H9 (cell line): ENCODE measurements around the gene DCST1. TPM values are rescaled to one million over a fixed set of nuclear protein-coding genes. Genes with fewer than 3 reads are reported as not detected.

Experiments
- DNase-seq: peaks from one replicate; pipeline ENCODE4 v3.0.0-alpha.2; 2017
- H2AFZ ChIP-seq: one replicate; pipeline ENCODE4 v1.6.1; 2013; ENCODE audit warnings: mild to moderate bottlenecking, low read length, control low read depth, moderate library complexity
- H2AK5ac ChIP-seq: 2 replicates; pipeline ENCODE4 v1.6.1; 2013; ENCODE audit warnings: low read length, control low read depth, mixed read lengths; ENCODE audit not compliant: insufficient read length
- H2BK120ac ChIP-seq: one replicate; pipeline ENCODE4 v1.6.1; 2013; ENCODE audit warnings: low read depth, mild to moderate bottlenecking, low read length, control low read depth, inconsistent platforms; ENCODE audit not compliant: poor library complexity, severe bottlenecking
- H2BK12ac ChIP-seq: 2 replicates; pipeline ENCODE4 v1.6.1; 2013; ENCODE audit warnings: low read length, control low read depth, mixed read lengths, low read depth; ENCODE audit not compliant: insufficient read length
- H2BK15ac ChIP-seq: 2 replicates; pipeline ENCODE4 v1.6.1; 2013; ENCODE audit warnings: low read depth, low read length, control low read depth
- H2BK20ac ChIP-seq: one replicate; pipeline ENCODE4 v1.6.1; 2013; ENCODE audit warnings: low read depth, mild to moderate bottlenecking, low read length, control low read depth, inconsistent platforms; ENCODE audit not compliant: poor library complexity, severe bottlenecking
- H2BK5ac ChIP-seq: 2 replicates; pipeline ENCODE4 v1.6.1; 2013; ENCODE audit warnings: low read length, control low read depth, mixed read lengths; ENCODE audit not compliant: insufficient read length
- H3K14ac ChIP-seq: 2 replicates; pipeline ENCODE4 v1.6.1; 2013; ENCODE audit warnings: low read length, control low read depth; ENCODE audit not compliant: insufficient read depth
- H3K18ac ChIP-seq: 2 replicates; pipeline ENCODE4 v1.6.1; 2013; ENCODE audit warnings: low read depth, mild to moderate bottlenecking, mixed read lengths, low read length, control low read depth; ENCODE audit not compliant: insufficient read length
- H3K23ac ChIP-seq: 2 replicates; pipeline ENCODE4 v1.6.1; 2013; ENCODE audit warnings: low read length, control low read depth, mixed read lengths, low read depth; ENCODE audit not compliant: insufficient read length
- H3K23me2 ChIP-seq: 2 replicates; pipeline ENCODE4 v1.6.1; 2013; ENCODE audit warnings: low read depth, mild to moderate bottlenecking, mixed read lengths, low read length, control low read depth; ENCODE audit not compliant: insufficient read length, poor library complexity, severe bottlenecking
- H3K27ac ChIP-seq: 2 replicates; pipeline ENCODE4 v1.5.1; 2013; ENCODE audit warnings: low read length, control low read depth, mixed read lengths, low read depth; ENCODE audit not compliant: insufficient read length
- H3K27me3 ChIP-seq: 2 replicates; pipeline ENCODE4 v1.6.1; 2013; ENCODE audit warnings: low read length, control low read depth, inconsistent platforms; ENCODE audit not compliant: insufficient read depth
- H3K4ac ChIP-seq: 2 replicates; pipeline ENCODE4 v1.6.1; 2013; ENCODE audit warnings: low read depth, mild to moderate bottlenecking, control low read depth, inconsistent platforms, low read length, moderate library complexity
- H3K4me1 ChIP-seq: 2 replicates; pipeline ENCODE4 v1.6.1; 2013; ENCODE audit warnings: low read length, control low read depth, inconsistent platforms; ENCODE audit not compliant: insufficient read depth
- H3K4me2 ChIP-seq: 2 replicates; pipeline ENCODE4 v1.6.1; 2013; ENCODE audit warnings: low read length, control low read depth, mixed read lengths; ENCODE audit not compliant: insufficient read length, insufficient read depth
- H3K56ac ChIP-seq: 2 replicates; pipeline ENCODE4 v1.6.1; 2013; ENCODE audit warnings: low read depth, mild to moderate bottlenecking, mixed read lengths, low read length, control low read depth; ENCODE audit not compliant: insufficient read length
- H3K79me1 ChIP-seq: 2 replicates; pipeline ENCODE4 v1.6.1; 2013; ENCODE audit warnings: low read depth, mild to moderate bottlenecking, moderate library complexity, low read length, control low read depth, inconsistent platforms; ENCODE audit not compliant: insufficient read depth, poor library complexity, severe bottlenecking
- H3K79me2 ChIP-seq: 2 replicates; pipeline ENCODE4 v1.6.1; 2013; ENCODE audit warnings: low read length, control low read depth, inconsistent platforms; ENCODE audit not compliant: insufficient read depth
- H3K9ac ChIP-seq: 2 replicates; pipeline ENCODE4 v1.6.1; 2013; ENCODE audit warnings: low read length, control low read depth, mixed read lengths; ENCODE audit not compliant: insufficient read length; ENCODE audit errors: extremely low read depth
- H3K9me3 ChIP-seq: one replicate; pipeline ENCODE4 v1.6.1; 2013; ENCODE audit warnings: low read depth, low read length, inconsistent platforms; ENCODE audit not compliant: control insufficient read depth
- H3T11ph ChIP-seq: one replicate; pipeline ENCODE4 v1.6.1; 2013; ENCODE audit warnings: mild to moderate bottlenecking, low read length, control low read depth, inconsistent platforms
- H4K20me1 ChIP-seq: one replicate; pipeline ENCODE4 v1.6.1; 2013; ENCODE audit not compliant: control insufficient read depth, insufficient read length, insufficient read depth
- H4K5ac ChIP-seq: 2 replicates; pipeline ENCODE4 v1.6.1; 2013; ENCODE audit warnings: low read depth, mild to moderate bottlenecking, mixed read lengths, low read length, control low read depth; ENCODE audit not compliant: insufficient read length
- H4K8ac ChIP-seq: replicated peaks from 2 replicates; pipeline ENCODE4 v1.6.1; 2013; ENCODE audit warnings: low read length, control low read depth, mixed read lengths, low read depth; ENCODE audit not compliant: insufficient read length
- H4K91ac ChIP-seq: 2 replicates; pipeline ENCODE4 v1.6.1; 2013; ENCODE audit warnings: low read depth, mild to moderate bottlenecking, moderate library complexity, mixed read lengths, low read length, control low read depth; ENCODE audit not compliant: insufficient read length
- H3K27ac Mint-ChIP-seq, 3 experiments: 2 replicates in 2 of 3; 3 replicates in 1 of 3; pipeline ENCODE4 v1.8.0; 2020 to 2021; ENCODE audit warnings: mixed read lengths in 3 of 3, mild to moderate bottlenecking in 1 of 3, moderate library complexity in 1 of 3
- H3K27me3 Mint-ChIP-seq: 2 replicates; pipeline ENCODE4 v1.8.0; 2021; ENCODE audit warnings: low read depth, mild to moderate bottlenecking, moderate library complexity, mixed read lengths
- H3K36me3 Mint-ChIP-seq, 3 experiments: 2 replicates in 2 of 3; 3 replicates in 1 of 3; pipeline ENCODE4 v1.8.0; 2020 to 2021; ENCODE audit warnings: low read depth in 3 of 3, mixed read lengths in 3 of 3; ENCODE audit not compliant: insufficient read depth in 1 of 3
- H3K4me1 Mint-ChIP-seq, 2 experiments: 2 replicates each; pipeline ENCODE4 v1.8.0; 2020; ENCODE audit warnings: mixed read lengths in 2 of 2
- H3K4me3 Mint-ChIP-seq, 2 experiments: 2 replicates in 1 of 2; 3 replicates in 1 of 2; pipeline ENCODE4 v1.8.0; 2020 to 2021; ENCODE audit warnings: mild to moderate bottlenecking in 2 of 2, mixed read lengths in 2 of 2, moderate library complexity in 1 of 2
- H3K9me3 Mint-ChIP-seq, 2 experiments: 2 replicates in 1 of 2; 3 replicates in 1 of 2; pipeline ENCODE4 v1.8.0; 2020; ENCODE audit warnings: mild to moderate bottlenecking in 2 of 2, mixed read lengths in 2 of 2, moderate library complexity in 1 of 2
- CTCF ChIP-seq: fragments of 200-600 bp; sonication (generic); conservative IDR thresholded peaks from 3 replicates; pipeline ENCODE4 v1.8.0; 2021; ENCODE audit warnings: antibody characterized with exemption, mild to moderate bottlenecking
- WGBS: extraction: QIAGEN DNeasy Blood & Tissue Kit; methylation state at CpG from one replicate; pipeline ENCODE4 v1.1.7; 2013; ENCODE audit warnings: missing lambda C conversion rate, low lambda C conversion rate, mixed read lengths; ENCODE audit not compliant: insufficient read length; ENCODE audit errors: extremely low coverage; 5-methylcytosine and 5-hydroxymethylcytosine counted together
- total RNA-seq: library from RNA; stranded (reverse); gene quantifications from 2 replicates; pipeline ENCODE4 v1.2.1, GENCODE V29; 2021

DCST1 gene
- total RNA-seq, 1 experiment from 2014 or later: not detected

GRCh38 chr1:155009742-155010141 is 23.9 kb upstream of the DCST1 start:
- H3K36me3 Mint-ChIP-seq: peaks cover 4 to 16% (median 5%) of the 10 kb centered on the region in 3 experiments; a peak in 5 of 7 replicates

More at GRCh38 chr1:155009742-155010141, 23.9 kb upstream of the DCST1 start:
- H3T11ph ChIP-seq: no peak overlapping the region
- H2BK15ac ChIP-seq: no peak overlapping the region
- H3K4me3 Mint-ChIP-seq: peak overlapping the region in 1 of 2 experiments; percentile 51; a peak in 2 of 5 replicates
- no peak overlapping the region for H3K23ac ChIP-seq
- no peaks in the 10 kb centered on the region for H3K23me2 ChIP-seq
- H3K79me2 ChIP-seq: no peaks in the 10 kb centered on the region; the same call in 1 of the 2 replicates
- H2BK5ac ChIP-seq: no peak overlapping the region
- TF ChIP-seq CTCF: no peak
- no peaks in the 10 kb centered on the region for H3K79me1 ChIP-seq
- H2AFZ ChIP-seq: no peak overlapping the region
- H3K27me3 ChIP-seq: no peaks in the 10 kb centered on the region
- no peak overlapping the region for H2BK20ac ChIP-seq
- no peaks in the 10 kb centered on the region for H3K9me3 ChIP-seq
- H3K27ac ChIP-seq: no peak overlapping the region
- H3K56ac ChIP-seq: no peak overlapping the region
- no peaks in the 10 kb centered on the region; a peak in 2 of 5 replicates for H3K9me3 Mint-ChIP-seq
- no peak overlapping the region for H4K5ac ChIP-seq
- WGBS: no CpG with 5 or more reads among the region's 5 CpGs
- no peak overlapping the region for H2BK120ac ChIP-seq
- no peaks in the 10 kb centered on the region for H3K27me3 Mint-ChIP-seq
- no peak overlapping the region for H2AK5ac ChIP-seq
- no peak overlapping the region for H3K9ac ChIP-seq
- H4K20me1 ChIP-seq: no peaks in the 10 kb centered on the region
- peaks cover 3% of the 10 kb centered on the region; the same call in 1 of the 2 replicates for H3K4me1 ChIP-seq
- no peak overlapping the region for H3K4me2 ChIP-seq
- DNase-seq: no peak
- H2BK12ac ChIP-seq: no peak overlapping the region
- no peak overlapping the region for H3K14ac ChIP-seq
- no peak overlapping the region for H4K8ac ChIP-seq
- peak overlapping the region; percentile 26 to 52 (median 48); a peak in 4 of 7 replicates for H3K27ac Mint-ChIP-seq
- no peak overlapping the region for H3K18ac ChIP-seq
- H3K4me1 Mint-ChIP-seq: peaks cover 46 to 64% of the 10 kb centered on the region in 2 experiments
- no peak overlapping the region for H3K4ac ChIP-seq
- no peak overlapping the region for H4K91ac ChIP-seq
